ENCODE measurements around the gene TSPAN18.

DNA sequence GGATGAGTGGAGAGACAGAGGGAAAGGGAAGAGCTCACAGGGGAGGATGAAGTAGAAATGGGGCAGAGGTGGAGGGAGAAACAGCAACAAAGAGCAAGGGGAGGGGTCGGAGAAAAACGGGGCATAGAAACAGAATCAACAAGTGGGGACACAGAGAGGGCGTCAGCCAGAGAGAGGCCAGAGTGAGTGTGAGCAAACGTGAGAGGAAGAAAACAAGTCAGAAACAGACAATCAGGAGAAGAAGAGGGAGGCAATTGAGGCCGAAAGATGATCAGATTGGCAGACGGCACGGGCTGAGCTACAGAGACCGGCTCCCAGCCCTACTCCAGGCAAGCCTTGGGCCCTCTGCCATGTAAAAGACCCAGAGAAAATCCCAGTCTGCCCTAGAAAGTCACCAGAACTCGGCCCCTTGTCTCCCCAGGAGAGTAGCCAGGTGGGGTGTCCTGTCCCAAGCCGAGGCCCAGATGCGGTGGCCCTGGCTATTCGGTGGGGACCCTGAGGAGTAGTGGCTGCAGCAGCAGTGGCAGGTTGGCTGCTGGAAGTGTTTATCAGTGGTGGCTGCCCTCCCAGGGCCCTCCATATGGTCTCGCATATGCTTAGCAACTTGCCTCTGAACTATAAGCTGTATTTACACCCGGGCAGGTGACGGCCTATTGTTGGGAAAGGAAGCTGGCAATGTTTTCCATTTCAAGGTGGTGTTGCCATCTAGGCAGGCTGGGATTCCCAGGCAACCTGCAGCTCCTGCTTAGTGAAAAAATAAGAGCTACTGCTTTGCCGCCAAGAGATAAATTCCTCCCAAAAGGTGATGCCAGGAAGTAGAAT, 14.8 kb upstream of the TSPAN18 start:
- TF ChIP-seq POLR2AphosphoS5 (IDR thresholded peaks at IDR 0.05; ENCODE audit: low read depth, low read length) (no peak), CTCF (IDR thresholded peaks at IDR 0.05) (no peak)

All from Panc1 (cell line).